ENCODE measurements around the gene PAPOLG. TPM values are rescaled to one million over a fixed set of nuclear protein-coding genes. Genes with fewer than 3 reads are reported as not detected.

PAPOLG gene
- total RNA-seq, 1 donor from 2014 or later = 16.1 TPM

- H3K27me3 ChIP-seq (ENCODE audit: low read depth) = no peaks in the 10 kb centered on the region
- no peaks in the 10 kb centered on the region for H3K9me3 ChIP-seq
- TF ChIP-seq, protein P1, sequence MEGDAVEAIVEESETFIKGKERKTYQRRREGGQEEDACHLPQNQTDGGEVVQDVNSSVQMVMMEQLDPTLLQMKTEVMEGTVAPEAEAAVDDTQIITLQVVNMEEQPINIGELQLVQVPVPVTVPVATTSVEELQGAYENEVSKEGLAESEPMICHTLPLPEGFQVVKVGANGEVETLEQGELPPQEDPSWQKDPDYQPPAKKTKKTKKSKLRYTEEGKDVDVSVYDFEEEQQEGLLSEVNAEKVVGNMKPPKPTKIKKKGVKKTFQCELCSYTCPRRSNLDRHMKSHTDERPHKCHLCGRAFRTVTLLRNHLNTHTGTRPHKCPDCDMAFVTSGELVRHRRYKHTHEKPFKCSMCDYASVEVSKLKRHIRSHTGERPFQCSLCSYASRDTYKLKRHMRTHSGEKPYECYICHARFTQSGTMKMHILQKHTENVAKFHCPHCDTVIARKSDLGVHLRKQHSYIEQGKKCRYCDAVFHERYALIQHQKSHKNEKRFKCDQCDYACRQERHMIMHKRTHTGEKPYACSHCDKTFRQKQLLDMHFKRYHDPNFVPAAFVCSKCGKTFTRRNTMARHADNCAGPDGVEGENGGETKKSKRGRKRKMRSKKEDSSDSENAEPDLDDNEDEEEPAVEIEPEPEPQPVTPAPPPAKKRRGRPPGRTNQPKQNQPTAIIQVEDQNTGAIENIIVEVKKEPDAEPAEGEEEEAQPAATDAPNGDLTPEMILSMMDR (IDR thresholded peaks at IDR 0.05) = no peak
- no peaks in the 10 kb centered on the region for H3K4me1 ChIP-seq
- no peak overlapping the region for H3K27ac ChIP-seq
- DNase-seq (no peak), ATAC-seq (no peak)
- intact Hi-C loops (cut with DNase I) = no loop called here
- H3K36me3 ChIP-seq = peaks cover 99% of the 10 kb centered on the region
- no peak overlapping the region for H3K4me3 ChIP-seq
Measured at GRCh38 chr2:60775048-60775639, 19.1 kb downstream of the PAPOLG start.

DNA sequence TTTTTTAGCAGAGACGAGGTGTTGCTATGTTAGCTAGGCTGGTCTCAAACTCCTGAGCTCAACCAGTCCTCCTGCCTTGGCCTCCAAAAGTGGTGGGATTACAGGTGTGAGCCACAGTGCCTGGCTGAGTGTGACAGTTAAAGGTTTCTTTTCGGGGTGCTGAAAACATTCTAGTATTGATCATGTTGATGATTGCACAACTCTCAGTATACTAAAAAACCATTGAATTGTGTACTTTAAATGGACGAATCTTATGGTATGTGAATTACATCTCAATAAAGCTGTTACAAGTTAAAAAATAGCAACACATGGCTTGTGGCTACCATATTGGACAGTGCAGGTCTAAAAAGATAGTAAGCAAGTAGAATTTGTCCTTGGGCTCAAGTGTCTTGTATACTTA lies 22.3 kb downstream of the PAPOLG start:
- TF ChIP-seq, protein P1 (IDR thresholded peaks at IDR 0.05) = no peak
- H3K4me3 ChIP-seq = no peak overlapping the region
- H3K9me3 ChIP-seq = no peaks in the 10 kb centered on the region
- H3K27ac ChIP-seq = no peak overlapping the region
- no peaks in the 10 kb centered on the region for H3K4me1 ChIP-seq
- no peaks in the 10 kb centered on the region for H3K27me3 ChIP-seq (ENCODE audit: low read depth)
- intact Hi-C loops (cut with DNase I) = no loop called here
- H3K36me3 ChIP-seq = peaks cover 99% of the 10 kb centered on the region
- DNase-seq = no peak
- ATAC-seq = no peak

- Histone ChIP-seq H3K36me3 (peaks cover 100% of the 10 kb centered on the region), H3K4me3 (no peak overlapping the region), H3K27ac (no peak overlapping the region), H3K27me3 (ENCODE audit: low read depth) (no peaks in the 10 kb centered on the region), H3K4me1 (no peaks in the 10 kb centered on the region), H3K9me3 (no peaks in the 10 kb centered on the region)
- TF ChIP-seq, protein P1 (IDR thresholded peaks at IDR 0.05) = no peak
- intact Hi-C loops (cut with DNase I) = no loop called here
- ATAC-seq (no peak), DNase-seq (no peak)
Measured at GRCh38 chr2:60779426-60779825, 23.4 kb downstream of the PAPOLG start.

DNA sequence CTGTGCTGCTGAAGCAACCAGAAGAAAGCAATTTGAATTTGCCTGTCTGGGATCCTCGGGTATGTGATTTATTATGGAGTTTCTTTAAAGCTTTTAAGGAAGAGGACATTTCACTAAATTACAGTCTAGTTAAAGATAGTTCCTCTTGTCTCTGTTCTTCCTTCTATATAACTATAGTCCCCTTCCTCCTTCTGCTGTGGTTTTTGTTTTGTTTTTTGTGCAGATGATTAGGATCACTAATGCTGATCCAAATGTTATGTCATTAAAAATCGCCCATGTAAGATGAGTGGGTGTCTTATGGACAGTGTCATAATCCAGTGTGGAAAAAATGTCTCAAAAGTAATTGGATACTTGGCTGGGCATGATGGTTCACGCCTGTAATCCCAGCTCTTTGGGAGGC lies 24.7 kb downstream of the PAPOLG start:
- no peak for DNase-seq
- Histone ChIP-seq H3K9me3 (no peaks in the 10 kb centered on the region), H3K27ac (peak overlapping the region; percentile 25), H3K36me3 (peaks cover 100% of the 10 kb centered on the region), H3K27me3 (ENCODE audit: low read depth) (no peaks in the 10 kb centered on the region), H3K4me3 (no peak overlapping the region), H3K4me1 (no peaks in the 10 kb centered on the region)
- ATAC-seq = peak; percentile 41 to 63
- TF ChIP-seq, protein P1 (IDR thresholded peaks at IDR 0.05) = no peak
- intact Hi-C loops (cut with DNase I) = no loop called here

- Histone ChIP-seq H3K9me3 (no peaks in the 10 kb centered on the region), H3K36me3 (peaks cover 99% of the 10 kb centered on the region), H3K27ac (no peak overlapping the region), H3K27me3 (ENCODE audit: low read depth) (no peaks in the 10 kb centered on the region), H3K4me1 (peaks cover 3% of the 10 kb centered on the region), H3K4me3 (no peak overlapping the region)
- ATAC-seq (no peak), DNase-seq (no peak)
- intact Hi-C loops (cut with DNase I) = no loop called here
- TF ChIP-seq, protein P1 (IDR thresholded peaks at IDR 0.05) = no peak
Measured at GRCh38 chr2:60793169-60793568, 37.1 kb downstream of the PAPOLG start.
